ENCODE measurements around the gene GPX2.

GPX2 gene

GRCh38 chr14:64970041-64970440 lies 27.5 kb upstream of the GPX2 start:
- Mint-ChIP-seq H3K27me3 (peaks cover 15% of the 10 kb centered on the region), H3K4me1 (peaks cover 44% of the 10 kb centered on the region)
- no peak for ATAC-seq

DNA sequence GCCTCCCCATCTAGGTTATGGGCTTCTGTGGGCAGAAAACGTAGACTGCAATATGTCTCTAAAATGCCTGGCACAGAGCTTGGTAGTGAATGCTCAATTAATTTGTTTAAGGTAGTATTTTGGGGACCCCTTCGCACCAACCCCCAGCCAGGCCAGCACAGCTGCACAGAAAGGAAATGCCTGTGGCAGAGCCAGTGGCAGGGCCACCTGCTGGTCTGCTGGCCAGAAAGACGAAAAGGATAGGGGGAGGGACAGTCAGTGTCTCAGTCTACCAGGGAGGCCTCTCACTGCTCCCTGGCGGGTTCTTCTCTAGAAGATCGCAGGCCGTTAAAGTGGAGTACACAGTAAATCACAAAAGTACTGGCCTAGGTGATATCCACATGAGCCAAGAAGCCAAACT lies 26.1 kb upstream of the GPX2 start:
- H3K27me3 Mint-ChIP-seq, result peaks cover 15% of the 10 kb centered on the region
- H3K9me3 Mint-ChIP-seq, result no peaks in the 10 kb centered on the region
- H3K27ac Mint-ChIP-seq, result no peak overlapping the region
- no peak overlapping the region for H3K4me3 Mint-ChIP-seq
- ATAC-seq (no peak), DNase-seq (no peak)
- peaks cover 44% of the 10 kb centered on the region for H3K4me1 Mint-ChIP-seq

More at GRCh38 chr14:64970041-64970440, 27.5 kb upstream of the GPX2 start:
- H3K27ac Mint-ChIP-seq, result peak overlapping the region in 1 of 2 donors; percentile 49
- no peaks in the 10 kb centered on the region for H3K9me3 Mint-ChIP-seq
- no peak overlapping the region for H3K4me3 Mint-ChIP-seq
- no peak for DNase-seq

- no peaks in the 10 kb centered on the region for H3K9me3 Mint-ChIP-seq
- no peak overlapping the region for H3K4me3 Mint-ChIP-seq
- no peak overlapping the region for H3K27ac Mint-ChIP-seq
- H3K4me1 Mint-ChIP-seq, result peaks cover 44% of the 10 kb centered on the region
- DNase-seq, result no peak
- no peak for ATAC-seq
- H3K27me3 Mint-ChIP-seq, result peaks cover 15% of the 10 kb centered on the region
These were observed 25.6 kb upstream of the GPX2 start for GRCh38 chr14:64968167-64968566.

DNA sequence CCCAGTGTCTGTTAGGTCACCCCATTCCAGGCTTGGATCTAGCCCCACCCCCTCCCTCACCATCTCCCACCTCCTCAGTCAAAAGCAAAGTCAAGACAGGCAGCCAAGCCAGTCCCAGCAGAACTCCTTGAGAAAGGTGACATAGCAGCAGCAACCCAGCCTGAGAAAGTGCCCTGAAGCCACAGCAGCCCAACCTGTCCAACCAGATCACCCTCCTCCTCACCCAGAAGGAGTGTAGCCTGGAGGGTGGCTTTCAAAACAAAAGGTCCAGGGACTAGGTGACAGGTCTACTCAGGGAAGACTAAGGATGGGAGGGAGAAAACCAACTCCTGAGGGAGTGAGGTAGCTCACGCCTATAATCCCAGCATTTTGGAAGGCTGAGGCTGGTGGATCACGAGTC lies 24.4 kb upstream of the GPX2 start:
- H3K4me3 Mint-ChIP-seq, result no peak overlapping the region
- peaks cover 38% of the 10 kb centered on the region for H3K4me1 Mint-ChIP-seq
- H3K9me3 Mint-ChIP-seq, result no peaks in the 10 kb centered on the region
- DNase-seq (no peak), ATAC-seq (no peak)
- H3K27me3 Mint-ChIP-seq, result peaks cover 15% of the 10 kb centered on the region
- H3K27ac Mint-ChIP-seq, result peak overlapping the region in 1 of 2 donors; percentile 72

- DNase-seq, result no peak
- Mint-ChIP-seq H3K27ac (peak overlapping the region in 1 of 2 donors; percentile 2), H3K27me3 (peaks cover 7% of the 10 kb centered on the region), H3K4me1 (peaks cover 33% of the 10 kb centered on the region), H3K4me3 (no peak overlapping the region), H3K9me3 (no peaks in the 10 kb centered on the region)
- no peak for ATAC-seq
These were observed 22.9 kb upstream of the GPX2 start for GRCh38 chr14:64965356-64966000.

DNA sequence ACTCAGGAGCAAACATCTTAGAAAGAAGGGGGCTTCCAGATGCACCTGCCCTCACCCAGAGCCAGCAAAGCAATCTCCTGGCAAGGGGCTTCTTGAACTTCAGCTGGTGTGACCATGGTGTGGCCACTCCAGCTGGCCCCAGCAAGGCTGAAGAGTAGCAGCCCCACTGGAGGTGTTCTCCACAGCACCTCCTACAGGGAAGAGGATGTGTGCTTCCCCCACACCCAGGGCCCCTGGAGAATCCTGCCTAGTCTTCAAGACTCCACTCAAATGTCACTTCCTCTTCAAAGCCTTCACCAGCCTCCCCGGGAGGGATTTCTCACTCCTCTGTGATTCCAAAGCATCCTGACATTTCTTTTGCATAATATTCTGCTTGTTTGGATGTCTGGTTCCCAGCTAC lies 21.1 kb upstream of the GPX2 start:
- no peak for DNase-seq
- Mint-ChIP-seq H3K4me3 (no peak overlapping the region), H3K9me3 (no peaks in the 10 kb centered on the region), H3K27ac (no peak overlapping the region), H3K27me3 (no peaks in the 10 kb centered on the region), H3K4me1 (peaks cover 33% of the 10 kb centered on the region)
- ATAC-seq, result no peak

DNA sequence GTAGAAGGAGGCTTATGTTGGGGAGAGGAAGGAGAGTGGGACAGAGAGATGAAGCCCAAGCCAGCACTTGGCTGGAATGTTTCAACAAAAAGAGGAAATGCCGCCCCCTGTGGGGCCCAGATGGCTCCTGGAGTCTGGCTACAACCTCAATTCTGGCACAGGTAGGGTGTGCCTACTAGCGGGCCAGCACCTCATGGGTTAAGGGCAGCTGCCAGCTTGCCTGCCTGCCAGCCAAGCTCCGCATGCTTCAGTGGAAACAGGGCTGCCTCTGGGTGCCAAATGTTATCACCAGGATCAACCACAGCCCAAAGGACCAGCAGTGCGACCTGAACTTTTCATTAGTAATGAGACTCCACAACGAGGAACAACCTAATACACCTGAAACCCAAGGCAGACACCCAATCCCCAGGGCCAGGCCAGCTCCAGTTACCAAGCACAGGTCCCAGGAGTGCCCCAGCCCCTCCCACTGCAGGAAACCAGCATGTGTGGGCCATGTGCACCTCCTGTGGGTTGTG lies 18.3 kb upstream of the GPX2 start:
- H3K27ac Mint-ChIP-seq, result no peak overlapping the region
- no peaks in the 10 kb centered on the region for H3K9me3 Mint-ChIP-seq
- H3K4me3 Mint-ChIP-seq, result no peak overlapping the region
- peaks cover 16% of the 10 kb centered on the region for H3K4me1 Mint-ChIP-seq
- DNase-seq (no peak), ATAC-seq (peak; percentile 33)
- H3K27me3 Mint-ChIP-seq, result no peaks in the 10 kb centered on the region

- ATAC-seq (no peak), DNase-seq (no peak)
- Mint-ChIP-seq H3K27me3 (no peaks in the 10 kb centered on the region), H3K4me1 (peaks cover 16% of the 10 kb centered on the region), H3K27ac (no peak overlapping the region), H3K4me3 (no peak overlapping the region), H3K9me3 (no peaks in the 10 kb centered on the region)
These were observed 16.2 kb upstream of the GPX2 start for GRCh38 chr14:64958743-64959142.

DNA sequence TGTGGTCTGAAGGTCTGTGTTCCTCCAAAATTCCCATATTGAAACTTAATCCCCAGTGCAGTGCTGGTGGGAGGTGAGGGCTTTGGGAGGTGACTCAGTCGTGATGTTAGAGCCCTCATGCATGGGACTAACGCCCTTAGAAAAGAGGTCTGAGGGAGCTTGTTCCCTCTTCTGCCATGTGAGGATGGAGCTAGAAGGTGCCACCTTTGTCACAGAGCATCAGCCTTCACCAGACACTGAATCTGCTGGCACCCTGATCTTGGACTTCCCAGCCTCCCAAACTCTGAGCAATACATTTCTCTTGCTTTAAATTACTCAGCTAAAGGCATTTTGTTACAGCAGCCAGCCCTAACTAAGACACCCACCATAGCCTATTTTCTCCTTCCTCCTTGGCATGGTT lies 15.7 kb upstream of the GPX2 start:
- ATAC-seq (no peak), DNase-seq (no peak)

GRCh38 chr14:64956697-64957406 lies 14.3 kb upstream of the GPX2 start:
- Mint-ChIP-seq H3K4me3 (no peak overlapping the region), H3K9me3 (no peaks in the 10 kb centered on the region), H3K4me1 (peaks cover 29% of the 10 kb centered on the region), H3K27ac (no peak overlapping the region), H3K27me3 (no peaks in the 10 kb centered on the region)
- DNase-seq (no peak), ATAC-seq (no peak)

More for the DNA sequence above, 15.7 kb upstream of the GPX2 start:
- Mint-ChIP-seq H3K9me3 (no peaks in the 10 kb centered on the region), H3K4me1 (peaks cover 18% of the 10 kb centered on the region), H3K27ac (no peak overlapping the region), H3K4me3 (no peak overlapping the region), H3K27me3 (no peaks in the 10 kb centered on the region)

GRCh38 chr14:64955297-64955696 lies 12.8 kb upstream of the GPX2 start:
- ATAC-seq (no peak), DNase-seq (no peak)
- Mint-ChIP-seq H3K4me1 (peaks cover 23% of the 10 kb centered on the region), H3K4me3 (no peak overlapping the region), H3K27me3 (no peaks in the 10 kb centered on the region), H3K9me3 (no peaks in the 10 kb centered on the region), H3K27ac (no peak overlapping the region)

DNA sequence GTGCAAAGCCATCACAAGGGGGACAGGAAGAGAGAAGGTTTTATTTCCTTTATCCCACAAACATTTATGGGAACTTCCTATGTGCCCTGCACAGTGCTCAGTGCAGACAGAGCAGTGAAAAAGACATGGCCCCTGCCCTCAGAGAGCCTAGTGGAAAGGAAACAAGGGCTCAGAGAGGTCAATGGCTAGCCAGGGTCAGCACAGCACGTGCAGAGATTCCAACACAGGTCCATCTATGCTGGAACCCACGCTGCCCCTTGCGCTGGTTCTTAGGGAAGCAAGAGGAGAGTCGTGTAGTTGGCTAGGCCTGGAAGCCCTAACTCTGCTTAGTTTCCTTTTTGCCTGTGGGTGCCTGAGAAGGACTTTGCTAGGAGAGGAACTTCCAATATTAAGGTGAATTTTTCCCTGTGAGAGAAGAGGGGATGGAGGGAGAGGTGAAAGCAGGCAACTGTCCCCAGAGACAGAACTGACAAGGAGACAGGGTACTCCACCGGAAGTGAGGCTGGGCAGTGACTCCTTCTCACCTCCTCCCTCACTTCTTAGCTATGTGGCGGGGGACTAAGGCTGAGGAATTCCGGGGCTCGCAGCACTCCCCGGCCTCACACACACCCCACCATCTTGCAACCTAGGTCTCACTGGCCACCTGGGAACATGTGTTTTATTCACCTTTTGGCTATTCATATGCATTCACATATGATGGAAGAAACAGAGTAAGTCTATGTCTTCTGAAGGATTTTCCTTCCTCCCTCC lies 12.1 kb upstream of the GPX2 start:
- peaks cover 17% of the 10 kb centered on the region for H3K4me1 Mint-ChIP-seq
- H3K9me3 Mint-ChIP-seq, result no peaks in the 10 kb centered on the region
- H3K27ac Mint-ChIP-seq, result peak overlapping the region in 1 of 2 donors; percentile 58
- no peak for DNase-seq
- H3K27me3 Mint-ChIP-seq, result no peaks in the 10 kb centered on the region
- H3K4me3 Mint-ChIP-seq, result no peak overlapping the region
- ATAC-seq, result no peak

DNA sequence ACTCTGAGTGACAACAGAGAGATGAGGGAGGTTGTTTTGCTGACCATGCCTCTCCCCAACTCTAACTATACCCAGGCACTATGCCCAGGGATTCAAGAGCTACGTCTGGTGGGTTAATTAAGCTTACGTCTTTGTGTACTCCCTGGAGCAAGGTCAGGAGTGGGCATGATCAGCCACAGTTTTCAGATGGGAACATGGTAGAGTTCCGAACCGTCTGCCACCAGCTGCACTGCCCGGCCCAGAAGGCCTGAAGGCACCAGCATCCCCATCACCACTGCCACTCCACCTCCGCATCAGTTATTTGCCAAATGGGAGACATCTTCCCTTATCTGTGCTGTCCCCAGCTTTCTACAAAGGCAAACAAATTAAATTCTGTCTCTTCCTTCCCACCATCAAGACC lies 11.1 kb upstream of the GPX2 start:
- Mint-ChIP-seq H3K4me1 (peaks cover 17% of the 10 kb centered on the region), H3K27me3 (no peaks in the 10 kb centered on the region), H3K4me3 (no peak overlapping the region), H3K27ac (no peak overlapping the region), H3K9me3 (no peaks in the 10 kb centered on the region)
- DNase-seq (no peak), ATAC-seq (no peak)

DNA sequence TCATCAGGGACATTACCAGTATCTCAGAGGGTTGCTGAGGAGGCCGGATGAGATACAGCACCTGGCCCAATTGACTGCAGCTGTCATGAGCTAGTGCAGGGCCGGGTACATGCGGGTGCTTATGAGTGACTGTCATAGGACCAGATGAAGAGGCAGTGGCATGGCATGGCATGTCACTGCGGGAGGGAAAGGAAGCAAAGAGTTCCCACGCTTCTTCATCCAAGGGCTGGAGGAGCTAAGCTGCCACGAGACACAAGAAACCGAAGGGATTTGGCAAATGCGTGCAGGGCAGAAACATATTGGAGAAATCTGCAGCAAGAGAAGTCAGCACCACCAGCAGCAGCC lies 10.7 kb upstream of the GPX2 start:
- H3K27ac Mint-ChIP-seq, result peak overlapping the region in 1 of 2 donors; percentile 19
- peaks cover 17% of the 10 kb centered on the region for H3K4me1 Mint-ChIP-seq

GRCh38 chr14:64952598-64953309 lies 10.2 kb upstream of the GPX2 start:
- Mint-ChIP-seq H3K4me1 (peaks cover 17% of the 10 kb centered on the region), H3K9me3 (no peaks in the 10 kb centered on the region), H3K27ac (peak overlapping the region; percentile 29 to 73), H3K27me3 (no peaks in the 10 kb centered on the region), H3K4me3 (no peak overlapping the region)
- DNase-seq (no peak), ATAC-seq (peak; percentile 73)

More for the DNA sequence above, 10.7 kb upstream of the GPX2 start:
- Mint-ChIP-seq H3K27me3 (no peaks in the 10 kb centered on the region), H3K4me3 (no peak overlapping the region), H3K9me3 (no peaks in the 10 kb centered on the region)
- DNase-seq (no peak), ATAC-seq (no peak)
